SK-N-MC (cell line): Measurements from ENCODE around the gene NIT2.

Source experiments
- EZH2 ChIP-seq: fragments of 200-600 bp; sonication (generic); IDR thresholded peaks from one replicate; pipeline ENCODE4 v1.6.1; 2017; ENCODE audit warnings: antibody characterized with exemption
- POLR2AphosphoS5 ChIP-seq: IDR thresholded peaks from 2 replicates; pipeline ENCODE4 v1.6.1; 2012; ENCODE audit warnings: mild to moderate bottlenecking, low read depth, low read length, borderline replicate concordance

GRCh38 chr3:100316641-100317069 lies 17.9 kb upstream of the NIT2 start:
- TF ChIP-seq POLR2AphosphoS5 (no peak), EZH2 (no peak)
